Dermis microvascular lymphatic vessel endothelial cell (primary cell): ENCODE data around the gene KAT6B. TPM values are rescaled to one million over a fixed set of nuclear protein-coding genes. Genes with fewer than 3 reads are reported as not detected.
"Not testable (repeated sequence)": the region's sequence is repeated elsewhere in the genome, so short reads cannot be mapped to it uniquely, and the experiment has no call there.

ENCODE experiments used
- DNase-seq, 2 donors: peaks; one replicate each; pipeline versions ENCODE4 v3.0.0 to v3.0.0-alpha.2; 2010; ENCODE audit warnings: low read depth in 2 of 2
- total RNA-seq: library from RNA; depleted of rRNA; stranded (reverse); fragments of >200 nt; gene quantifications from 2 replicates; pipeline ENCODE4 v1.2.1, GENCODE V29; 2014

KAT6B gene
- total RNA-seq, 1 donor from 2014 or later, result 10.8 TPM

DNA sequence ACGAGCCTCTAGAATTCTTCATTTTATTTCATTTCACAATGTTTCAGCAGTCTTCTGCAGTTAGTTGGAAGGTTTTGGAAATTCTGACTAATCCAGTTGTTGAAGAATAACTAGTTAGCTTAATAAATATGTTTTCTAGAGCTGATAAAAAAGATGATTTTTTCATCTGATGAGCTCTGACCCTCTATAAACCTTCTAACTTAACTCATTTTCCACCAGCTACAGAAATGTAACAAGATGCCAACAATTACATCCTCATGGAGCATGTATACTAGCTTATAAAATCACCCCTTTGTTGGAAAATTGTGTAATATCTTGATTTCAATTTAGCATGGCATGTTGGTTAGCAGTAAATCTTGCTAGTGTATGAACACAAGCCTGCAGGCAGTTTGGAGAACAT is 33.1 kb downstream of the KAT6B start:
- no peak for DNase-seq

DNA sequence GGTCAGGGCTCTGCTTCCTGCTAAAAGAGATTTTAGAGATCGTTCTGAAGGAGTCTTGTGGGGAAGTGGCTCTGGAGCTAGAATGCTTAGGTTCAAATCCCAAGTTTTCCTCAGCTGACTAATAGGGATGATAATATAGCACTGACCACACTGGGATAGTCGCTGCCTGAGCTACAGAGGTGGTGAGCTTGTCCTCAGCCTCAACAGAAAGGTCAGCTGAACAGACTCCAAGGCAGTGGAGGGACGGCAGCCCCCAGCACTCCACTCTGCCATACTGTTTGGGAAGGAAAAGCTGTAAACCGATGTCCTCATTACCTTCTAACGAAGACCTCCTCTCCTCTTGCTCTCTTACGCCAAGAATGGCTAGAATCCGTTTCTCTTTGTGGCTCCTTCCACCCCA is 36.2 kb downstream of the KAT6B start:
- DNase-seq, result no peak

DNA sequence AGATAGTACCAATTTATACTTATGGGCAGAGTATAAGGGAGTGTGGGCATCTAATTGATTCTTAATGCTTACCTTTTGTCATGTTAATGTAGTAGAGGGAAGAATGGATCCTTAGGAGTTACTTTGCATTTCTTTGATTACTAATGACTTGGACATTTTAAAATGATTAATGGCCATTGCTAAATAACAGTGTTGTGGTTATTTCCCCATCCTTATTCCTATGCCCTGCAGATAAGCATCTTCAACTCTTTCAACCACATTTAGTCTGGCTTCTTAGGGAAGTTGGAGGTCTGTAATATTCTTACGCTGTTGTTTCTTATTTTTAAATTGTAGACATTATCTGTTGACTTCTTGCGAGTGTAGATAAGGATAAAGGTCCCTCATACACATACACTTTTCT is 37.2 kb downstream of the KAT6B start:
- DNase-seq, result no peak

DNA sequence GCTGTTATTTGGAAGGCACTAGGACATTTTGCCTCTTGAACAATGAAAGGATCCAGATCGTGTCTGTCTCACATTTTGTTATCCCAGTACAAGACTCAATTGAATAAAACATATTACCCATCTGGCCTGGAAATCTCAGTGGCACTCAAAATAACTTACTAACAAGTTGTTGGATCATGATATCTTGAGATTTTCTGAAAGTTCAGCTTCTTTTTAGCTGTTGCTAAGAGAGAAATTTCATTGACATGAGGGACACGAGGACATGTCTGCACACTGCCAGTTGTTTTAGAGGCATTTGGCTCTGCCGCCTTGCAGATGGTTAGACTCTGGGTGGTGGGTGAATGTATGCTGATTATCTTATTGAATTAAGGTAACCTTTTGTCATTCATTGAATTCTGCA is 41.0 kb downstream of the KAT6B start:
- DNase-seq, result no peak

DNA sequence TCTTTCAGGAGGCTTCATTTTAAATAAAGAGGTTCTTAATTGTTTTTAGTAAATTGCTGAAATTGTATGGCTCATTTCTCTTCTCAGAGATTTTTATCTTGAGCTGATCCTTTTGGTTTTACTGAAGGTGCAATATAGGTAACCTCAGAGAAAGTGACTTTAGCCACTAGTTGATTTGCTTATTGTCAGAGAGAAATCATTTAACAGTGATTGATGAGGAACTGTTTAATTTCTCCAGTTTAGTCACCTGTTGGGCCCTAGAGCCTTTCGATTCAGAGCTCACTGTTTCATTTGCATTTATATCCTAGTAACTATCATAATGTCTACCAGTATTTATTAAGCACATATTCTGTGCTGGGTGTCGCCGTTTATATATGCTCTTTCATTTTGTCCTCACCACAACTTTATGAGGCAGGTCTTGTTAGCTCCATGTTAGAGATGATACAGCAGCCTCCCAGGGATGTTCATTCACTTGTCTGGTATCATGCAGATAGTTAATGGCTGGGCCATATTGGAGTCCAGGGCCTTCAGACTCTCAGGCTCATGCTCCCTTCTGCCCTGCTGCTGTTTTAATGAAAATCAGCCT is 42.1 kb downstream of the KAT6B start:
- no peak for DNase-seq

DNA sequence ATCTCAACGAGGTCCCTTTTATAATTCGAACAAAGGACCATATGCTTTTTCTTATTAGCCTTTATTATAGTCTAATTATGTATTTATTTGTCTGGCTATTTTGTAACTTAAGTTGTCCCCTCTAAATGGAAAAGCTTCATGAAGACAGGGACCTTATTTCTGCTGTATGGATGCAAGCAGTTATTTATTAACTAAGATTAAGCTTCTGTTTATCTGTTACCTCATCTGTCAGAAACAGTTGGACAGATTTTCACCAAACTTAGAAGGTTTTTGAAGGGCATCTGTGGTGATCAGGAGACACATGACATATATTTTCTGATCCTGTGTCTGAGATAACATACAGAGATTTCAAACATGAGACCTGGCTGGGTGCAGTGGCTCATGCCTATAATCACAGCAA is 43.2 kb downstream of the KAT6B start:
- DNase-seq, result no peak

DNA sequence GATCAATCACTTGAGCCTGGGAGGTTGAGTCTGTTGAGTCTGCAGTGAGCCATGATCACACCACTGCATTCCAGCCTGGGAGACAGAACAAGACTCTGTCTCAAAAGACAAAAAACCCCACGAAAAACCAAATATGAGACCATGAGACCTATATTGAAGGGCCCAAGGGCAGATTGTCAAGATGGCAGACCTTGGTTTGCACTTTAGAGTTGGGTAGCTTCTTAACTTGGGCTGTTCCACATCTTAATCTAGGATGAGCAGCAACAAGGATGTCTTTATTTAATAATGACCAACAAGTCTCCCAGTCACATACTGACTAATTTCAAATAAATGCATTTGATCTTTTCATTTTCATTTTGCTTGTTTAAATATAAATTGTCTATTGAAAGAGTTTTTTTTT is 43.8 kb downstream of the KAT6B start:
- no peak for DNase-seq

DNA sequence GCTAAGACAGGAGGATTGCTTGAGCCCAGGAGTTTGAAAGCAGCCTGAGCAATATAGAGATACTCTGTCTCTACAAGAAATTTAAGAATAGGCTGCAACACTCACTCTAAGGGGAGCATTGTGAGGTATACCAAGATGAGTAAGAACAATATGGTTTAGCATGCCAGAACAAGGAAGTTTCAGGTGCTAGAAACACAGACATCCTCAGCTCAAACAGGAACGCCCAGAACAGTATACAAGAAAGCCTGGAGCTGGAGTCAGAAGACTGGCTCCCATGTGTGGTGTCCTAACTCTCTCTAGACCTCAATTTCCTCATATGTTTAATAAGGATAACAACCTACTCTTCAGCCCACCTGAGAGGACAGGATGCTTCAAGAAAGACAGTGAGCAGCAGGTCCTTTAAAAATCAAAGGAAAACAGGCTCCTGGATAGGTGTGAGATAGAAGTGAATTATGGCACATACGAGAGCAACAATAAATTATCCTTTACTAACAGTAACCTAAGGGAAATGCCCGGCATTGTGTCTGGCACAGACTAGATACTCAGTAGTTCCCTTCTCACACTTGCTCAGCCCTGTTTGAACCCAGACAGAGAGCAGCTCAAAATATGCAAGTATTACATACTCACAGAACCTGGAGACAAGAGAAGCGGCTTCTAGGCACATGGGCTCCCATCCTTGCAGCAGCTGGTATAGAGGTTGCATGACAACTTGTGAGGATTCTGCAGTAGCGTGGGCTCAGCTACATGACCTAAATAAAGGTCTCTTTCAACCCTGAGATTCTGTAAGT is 45.4 kb downstream of the KAT6B start:
- no peak for DNase-seq

DNA sequence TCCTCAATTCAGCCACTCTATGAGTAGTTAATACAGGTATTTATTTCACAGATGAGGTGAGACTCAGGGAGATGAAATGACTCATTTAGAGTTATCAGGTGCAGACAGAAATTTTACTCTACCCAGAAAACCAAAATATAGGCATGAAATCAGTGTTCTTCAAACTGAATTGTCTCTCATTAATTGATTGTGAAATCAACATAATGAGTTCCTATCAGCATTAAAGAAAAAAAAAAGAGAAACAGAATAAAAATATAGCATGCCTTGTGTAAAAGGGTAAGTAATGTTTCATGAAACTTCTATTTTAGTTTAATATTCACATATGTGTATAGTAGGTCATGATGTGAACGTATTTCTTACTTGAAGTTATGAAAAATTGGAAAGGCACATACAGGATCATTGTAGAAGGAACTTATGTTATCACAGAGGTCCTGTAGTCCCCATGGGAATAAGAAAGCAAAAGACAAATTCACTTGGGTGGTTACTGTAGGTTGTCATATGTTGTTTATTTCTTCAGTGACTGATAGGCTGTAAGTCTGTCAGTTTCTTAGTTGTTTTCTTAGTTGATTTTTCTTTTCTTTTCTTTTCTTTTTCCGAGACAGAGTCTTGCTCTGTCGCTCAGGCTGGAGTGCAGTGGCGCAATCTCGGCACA is 47.5 kb downstream of the KAT6B start:
- DNase-seq, result no peak

DNA sequence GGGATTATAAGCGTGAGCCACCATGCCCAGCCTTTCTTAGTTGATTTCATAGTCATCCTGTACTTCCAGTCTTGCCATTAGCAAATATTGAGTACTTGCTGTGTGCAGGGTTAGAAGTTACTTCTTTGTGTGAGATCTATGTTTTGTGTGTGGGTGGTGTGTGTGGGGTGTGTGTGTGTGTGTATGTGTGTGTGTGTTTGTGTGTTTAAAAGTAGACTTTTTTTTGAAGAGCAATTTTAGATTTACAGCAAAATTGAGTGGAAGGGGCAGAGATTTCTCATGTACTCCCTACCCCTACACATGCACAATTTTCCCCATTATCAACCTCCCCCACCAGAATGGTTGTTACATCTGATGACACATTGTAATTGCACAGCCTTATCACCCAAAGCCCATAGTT is 48.2 kb downstream of the KAT6B start:
- DNase-seq, result no peak

DNA sequence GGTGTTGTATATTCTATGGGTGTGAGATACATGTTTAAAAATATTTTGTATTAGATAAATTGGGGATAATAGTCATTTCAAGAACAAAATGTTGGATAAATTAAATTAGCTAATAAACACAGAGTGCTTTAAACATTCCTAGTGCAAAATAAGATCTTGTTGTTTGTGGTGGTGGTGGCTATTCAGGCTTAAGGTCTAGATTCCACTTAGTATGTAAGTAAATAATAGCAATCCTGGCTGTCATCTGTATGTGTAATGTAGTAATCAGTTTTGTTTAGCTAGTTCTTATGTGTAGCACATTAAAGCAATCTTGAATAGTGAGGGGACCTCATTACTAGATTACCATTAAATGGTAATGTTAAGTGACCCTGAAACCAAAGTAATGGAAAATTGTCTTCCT is 48.7 kb downstream of the KAT6B start:
- no peak for DNase-seq

DNA sequence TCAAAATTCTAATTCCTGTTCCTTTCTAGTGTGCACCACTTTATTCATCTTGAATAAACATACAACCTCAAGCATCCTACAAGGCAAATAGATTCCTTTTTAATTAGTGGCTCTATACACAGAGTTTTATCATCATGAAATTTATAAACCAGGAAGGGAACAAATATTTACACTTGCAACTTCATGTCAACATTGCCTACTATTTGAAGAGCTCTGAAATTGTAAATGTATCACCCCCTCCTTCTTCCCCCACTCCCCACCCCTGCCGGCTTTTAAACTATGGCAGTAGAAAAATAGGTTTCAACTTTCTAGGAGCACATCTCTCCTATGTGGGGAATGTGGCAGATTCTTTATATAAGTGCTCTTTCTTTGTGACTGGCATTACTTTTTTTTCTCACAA is 49.6 kb downstream of the KAT6B start:
- no peak for DNase-seq

DNA sequence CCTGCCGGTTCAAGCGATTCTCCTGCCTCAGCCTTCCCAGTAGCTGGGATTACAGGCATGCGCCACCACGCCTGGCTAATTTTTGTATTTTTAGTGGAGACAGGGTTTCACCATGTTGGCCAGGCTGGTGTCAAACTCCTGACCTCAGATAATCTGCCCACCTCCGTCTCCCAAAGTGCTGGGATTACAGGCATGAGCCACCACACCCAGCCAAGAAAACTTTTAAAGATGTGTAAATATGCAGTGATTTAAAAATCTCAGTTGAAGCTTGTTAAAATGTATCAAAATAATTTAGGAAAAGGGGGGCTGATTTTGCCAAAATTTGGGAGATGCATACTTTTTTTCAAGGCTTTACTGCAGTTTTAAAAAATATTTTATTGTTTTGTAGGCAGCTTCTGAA is 50.7 kb downstream of the KAT6B start:
- not testable (repeated sequence) for DNase-seq

DNA sequence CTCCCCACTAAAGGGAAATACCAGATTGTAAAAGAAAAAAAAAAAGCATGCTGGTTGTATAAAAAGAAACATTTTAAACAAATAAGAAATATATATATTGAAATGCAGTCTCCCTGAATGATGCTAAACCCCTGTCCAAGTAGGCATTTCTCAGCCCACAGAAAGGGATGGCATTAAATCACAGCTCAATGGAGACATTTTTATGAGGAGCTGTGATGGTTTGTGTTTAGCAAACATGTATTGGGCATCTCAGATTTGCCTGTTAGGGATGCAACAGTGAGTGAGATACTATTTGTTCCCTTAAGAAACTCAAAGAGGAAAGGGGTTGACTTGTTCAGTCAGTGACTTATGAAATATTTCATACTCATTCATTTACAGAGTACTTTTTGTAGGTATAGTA is 51.5 kb downstream of the KAT6B start:
- no peak for DNase-seq

DNA sequence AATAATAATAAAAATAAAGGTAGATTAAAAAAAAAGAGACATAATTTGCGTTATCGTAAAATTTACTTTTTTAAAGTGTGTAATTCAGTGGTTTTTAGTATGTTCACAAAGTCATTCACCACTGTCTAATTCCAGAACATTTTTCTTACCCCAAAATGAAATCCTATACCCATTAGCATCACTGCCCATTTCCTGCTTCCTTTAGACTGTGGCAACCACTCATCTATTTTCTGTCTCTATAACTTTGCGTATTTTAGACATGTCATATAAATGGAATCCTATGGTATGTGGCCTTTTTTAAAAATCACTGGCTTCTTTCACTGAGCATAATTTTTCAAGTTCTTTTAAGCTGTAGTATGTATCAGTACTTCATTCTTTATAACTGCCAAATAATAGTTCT is 53.6 kb downstream of the KAT6B start:
- no peak for DNase-seq

DNA sequence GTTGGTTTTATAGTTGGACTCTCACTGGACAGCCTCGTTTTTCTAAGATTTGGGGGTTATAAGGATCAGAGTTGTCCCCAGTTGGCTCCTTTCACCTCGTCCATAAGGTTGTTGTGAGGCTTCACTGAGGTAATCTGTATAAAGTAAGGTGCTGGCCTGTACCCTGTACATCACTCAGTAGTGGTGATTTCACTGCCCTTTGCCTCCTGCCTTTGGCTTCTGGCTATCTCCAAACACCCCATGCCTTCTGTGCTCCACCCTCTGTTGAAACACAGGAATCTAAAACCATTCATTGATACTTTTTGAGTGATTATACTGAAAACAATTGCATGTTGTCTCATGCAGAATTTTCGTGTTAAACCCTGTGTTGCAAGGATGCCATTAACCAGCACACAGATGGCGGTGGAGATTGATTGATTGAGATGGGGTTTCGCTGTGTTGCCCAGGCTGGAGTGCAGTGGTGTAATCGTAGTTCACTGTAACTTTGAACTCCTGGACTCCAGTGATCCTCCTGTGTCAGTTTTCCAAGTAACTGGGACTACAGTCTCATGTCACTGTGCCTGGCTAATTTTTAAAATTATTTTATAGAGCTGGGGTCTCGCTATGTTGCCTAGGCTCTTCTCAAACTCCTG is 55.0 kb downstream of the KAT6B start:
- DNase-seq, result no peak

DNA sequence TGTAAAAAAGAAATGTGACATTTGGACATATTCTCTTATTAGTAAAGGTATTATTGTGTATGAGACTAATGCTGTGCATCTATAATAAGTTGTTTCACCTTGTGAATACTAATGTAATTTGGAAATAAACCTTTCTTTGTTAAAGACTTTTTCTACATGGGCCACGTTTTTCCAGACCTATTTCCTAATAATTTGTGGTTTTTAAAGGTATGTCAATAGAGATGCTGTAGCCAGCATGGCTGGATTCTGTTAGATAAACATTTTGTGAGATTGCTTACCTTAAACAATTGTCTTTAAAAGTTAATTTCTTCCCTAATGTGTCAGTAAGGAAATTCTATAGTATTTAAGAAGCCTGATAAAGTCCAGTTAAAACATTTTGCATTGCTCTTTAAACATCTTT is 56.0 kb downstream of the KAT6B start:
- DNase-seq, result no peak

DNA sequence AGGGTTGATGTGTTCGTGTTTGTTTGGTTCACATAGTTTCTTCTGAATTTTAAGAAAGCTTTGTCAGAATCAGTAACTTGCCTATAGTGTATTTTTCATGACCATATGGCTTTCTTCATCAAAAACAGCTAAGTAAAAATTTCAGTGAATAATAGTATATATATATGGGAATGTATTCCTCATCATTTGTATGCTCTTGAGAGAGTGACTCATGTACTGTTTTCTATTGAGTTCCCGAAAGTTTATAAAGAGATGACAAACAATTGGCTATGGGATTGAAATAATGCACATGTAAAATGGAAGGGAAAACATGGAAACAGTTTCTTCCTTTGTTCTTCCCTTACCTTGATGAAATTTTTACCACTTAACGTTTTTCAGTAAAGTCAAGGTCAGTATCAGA is 56.4 kb downstream of the KAT6B start:
- no peak for DNase-seq

DNA sequence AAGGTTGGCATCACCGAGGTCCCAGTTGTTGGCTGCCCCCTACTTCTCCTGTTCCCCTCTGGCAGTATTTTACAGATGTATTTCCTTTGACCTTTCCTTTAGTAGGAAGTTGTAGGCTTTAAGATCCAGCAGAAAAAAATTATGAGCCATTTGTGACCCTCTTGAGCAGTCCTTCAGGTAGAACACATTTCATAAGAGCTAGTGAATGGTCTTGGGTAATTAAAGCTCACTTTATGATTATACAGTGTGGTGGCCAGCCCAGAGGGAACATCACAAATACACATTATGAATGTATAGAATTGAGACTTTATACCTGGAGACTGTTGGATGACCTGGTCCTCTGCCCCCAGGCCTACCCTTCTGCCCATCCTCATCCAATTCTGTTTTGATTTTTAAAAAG is 57.0 kb downstream of the KAT6B start:
- no peak for DNase-seq

DNA sequence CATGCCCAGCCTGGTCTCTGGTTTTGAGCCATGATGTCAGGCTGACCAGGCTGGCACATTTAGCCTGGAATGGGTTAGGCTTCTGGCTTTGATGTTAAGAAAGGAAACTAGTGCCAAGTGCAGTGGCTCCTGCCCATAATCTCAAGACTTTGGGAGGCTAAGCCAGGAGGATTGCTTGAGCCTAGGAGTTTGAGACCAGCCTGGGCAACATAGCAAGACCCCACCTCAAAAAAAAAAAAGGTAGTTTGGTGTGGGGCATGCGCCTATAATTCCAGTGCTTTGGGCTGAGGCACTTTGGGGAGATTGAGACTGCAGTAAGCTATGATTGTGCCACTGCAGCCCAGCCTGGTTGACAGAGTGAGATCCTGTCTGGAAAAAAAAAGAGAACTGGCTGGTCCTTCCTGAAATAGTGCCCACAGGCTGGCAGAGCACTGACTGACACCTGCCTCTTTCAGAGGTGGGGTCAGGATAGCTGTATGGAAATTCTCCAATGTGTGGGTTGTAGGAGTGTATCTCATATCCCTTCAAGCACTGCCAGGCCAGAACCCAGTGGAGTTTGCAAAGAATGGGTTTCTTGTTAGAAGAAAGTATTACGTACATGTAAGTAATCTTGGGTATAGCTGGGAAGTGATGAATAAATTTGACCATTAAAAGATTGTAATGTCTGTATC is 61.3 kb downstream of the KAT6B start:
- no peak for DNase-seq

DNA sequence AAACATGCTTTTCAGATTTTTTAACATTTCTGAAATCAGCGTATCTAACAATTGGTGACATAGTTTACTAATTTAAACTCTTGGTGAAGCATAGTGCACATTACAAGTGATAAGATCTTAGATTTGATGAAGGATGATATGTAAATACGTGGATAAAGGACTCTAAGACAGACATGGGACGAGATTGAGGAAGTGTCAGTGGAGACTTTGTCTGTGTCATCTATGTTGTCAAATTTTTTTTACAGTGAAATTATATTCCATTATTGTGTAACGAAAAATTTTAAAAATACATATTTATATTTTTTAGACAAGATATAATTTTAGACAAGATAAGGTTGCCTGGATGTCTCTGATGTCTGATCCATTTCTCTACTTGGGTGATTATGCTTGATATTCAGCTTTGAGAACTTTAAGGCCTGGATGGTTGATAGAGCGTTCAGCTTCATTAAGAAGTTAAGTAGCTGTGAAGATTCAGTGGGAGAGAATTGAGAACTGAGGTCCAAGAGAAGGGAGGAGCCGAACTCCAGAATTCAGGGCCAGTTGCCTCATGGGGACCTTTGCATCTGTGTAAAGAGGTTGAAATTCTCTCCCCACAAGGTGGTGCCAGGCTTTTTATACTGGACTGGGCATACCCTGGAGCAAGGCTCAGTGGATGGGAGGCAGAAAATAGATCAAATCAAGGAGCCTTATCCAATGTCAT is 62.7 kb downstream of the KAT6B start:
- DNase-seq, result no peak

DNA sequence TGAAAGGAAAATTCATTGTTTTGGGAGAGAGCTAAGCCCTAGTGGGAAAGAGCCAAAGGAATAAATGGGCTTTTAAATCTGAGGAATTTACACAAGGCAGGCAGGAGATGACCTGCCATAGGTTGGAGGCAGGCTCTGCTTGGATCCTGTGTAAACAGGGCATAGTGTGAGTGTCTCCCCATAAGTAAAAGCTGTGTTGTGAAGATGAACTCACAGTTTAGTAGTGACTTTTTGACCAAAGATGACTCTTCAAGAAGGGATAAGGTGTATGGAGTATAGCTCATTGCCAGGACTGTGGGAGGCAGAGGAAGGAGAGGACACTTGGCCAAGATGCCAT is 63.2 kb downstream of the KAT6B start:
- no peak for DNase-seq
